RWPE1 (cell line): ENCODE results near the gene GNA12.
A peak's percentile ranks its signal among the peaks of the same experiment; 100 is the strongest.

Experiments
- CTCF ChIA-PET: fragments of 350-600 bp; sonication (Branson Sonifier 250); formaldehyde crosslinking; extraction: SDS; loops from one replicate; lab custom pipeline; 2021; lab: Yijun Ruan, JAX
- POLR2A ChIA-PET: fragments of 400-600 bp; formaldehyde crosslinking; extraction: SDS; loops from one replicate; lab custom pipeline; 2020; ENCODE audit warnings: antibody characterized with exemption; ENCODE audit not compliant: low non-redundant PET; lab: Yijun Ruan, JAX
- DNase-seq: peaks from one replicate; pipeline ENCODE4 v3.0.0; 2012; ENCODE audit warnings: low spot score
- H3K27ac ChIP-seq: fragments of 450-650 bp; 2 replicates; pipeline ENCODE4 v1.5.1; 2017
- CTCF ChIP-seq: fragments of 450-650 bp; conservative IDR thresholded peaks from 2 replicates; pipeline ENCODE4 v1.5.1; 2017; ENCODE audit warnings: low read depth, mild to moderate bottlenecking

GNA12 gene

GRCh38 chr7:2869981-2870380, 25.9 kb upstream of the GNA12 start:
- H3K27ac ChIP-seq = peak overlapping the region; percentile 25; the same call in 1 of the 2 replicates
- no peak for DNase-seq
- ChIA-PET CTCF (interaction anchor here (0.6 kb wide), 1 partner anchor 98 kb away, joined by 3 read pairs; no protein-coding TSS in a partner anchor), POLR2A (no interaction called here)
- no peak for TF ChIP-seq CTCF

- no peak for TF ChIP-seq CTCF
- no peak for DNase-seq
- CTCF ChIA-PET = no interaction called here
- POLR2A ChIA-PET = no interaction called here
- H3K27ac ChIP-seq = no peak overlapping the region
Observed at GRCh38 chr7:2866601-2867000, 22.5 kb upstream of the GNA12 start.

GRCh38 chr7:2864999-2865670, 21.0 kb upstream of the GNA12 start:
- peak; percentile 63 for DNase-seq
- CTCF ChIA-PET = interaction anchor here (0.5 to 1.3 kb wide), 10 partner anchors 8 to 1827 kb away, joined by 3 to 8 read pairs (median 4); no protein-coding TSS in a partner anchor
- POLR2A ChIA-PET = interaction anchor here (0.8 kb wide), 1 partner anchor 44 kb away, joined by 3 read pairs; no protein-coding TSS in a partner anchor
- H3K27ac ChIP-seq = no peak overlapping the region
- TF ChIP-seq CTCF = peak; percentile 97

GRCh38 chr7:2864204-2864985, 20.3 kb upstream of the GNA12 start:
- ChIA-PET CTCF (interaction anchor here (0.5 to 1.3 kb wide), 5 partner anchors 9 to 384 kb away, joined by 3 to 7 read pairs (median 4); no protein-coding TSS in a partner anchor), POLR2A (interaction anchor here (0.8 kb wide), 2 partner anchors 43 to 730 kb away, joined by 3 read pairs; no protein-coding TSS in a partner anchor)
- TF ChIP-seq CTCF = no peak
- DNase-seq = no peak
- H3K27ac ChIP-seq = peak overlapping the region; percentile 92

- no peak for TF ChIP-seq CTCF
- H3K27ac ChIP-seq = peak overlapping the region; percentile 92
- CTCF ChIA-PET = interaction anchor here (1.0 to 1.1 kb wide), 2 partner anchors 8 to 333 kb away, joined by 4 to 7 read pairs; no protein-coding TSS in a partner anchor
- peak; percentile 89 for DNase-seq
- POLR2A ChIA-PET = no interaction called here
Observed at GRCh38 chr7:2863461-2864066, 19.5 kb upstream of the GNA12 start.
